ENCODE results near the gene PNO1.

The PNO1 gene

DNA sequence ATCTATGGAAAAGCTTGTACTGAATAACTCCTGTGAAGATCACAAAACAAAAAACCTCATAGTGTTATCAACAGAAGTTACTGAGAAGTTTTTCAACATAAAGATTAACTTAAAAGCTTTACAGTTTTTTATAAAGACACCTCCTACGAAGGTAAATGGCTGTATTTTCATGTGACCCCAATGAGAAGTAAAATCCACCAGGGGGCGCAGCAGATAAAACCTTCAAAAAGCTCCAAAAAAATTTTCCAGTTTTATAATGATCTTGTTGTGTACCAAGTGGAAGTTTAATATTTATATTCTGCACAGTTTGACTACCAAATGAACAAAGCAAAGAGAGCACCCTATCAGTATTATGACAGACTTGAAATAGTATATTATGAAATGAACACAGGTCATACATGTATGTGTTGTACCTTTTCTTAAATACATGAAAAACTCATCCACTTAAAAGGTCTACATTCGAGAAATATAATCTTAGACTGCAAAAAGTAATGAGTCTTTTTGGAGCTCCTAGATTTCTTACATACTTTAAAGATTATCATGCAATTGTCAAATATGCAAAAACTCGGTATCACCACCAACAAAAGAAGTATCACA lies 38.5 kb downstream of the PNO1 start:
- DNase-seq, result no peak

DNA sequence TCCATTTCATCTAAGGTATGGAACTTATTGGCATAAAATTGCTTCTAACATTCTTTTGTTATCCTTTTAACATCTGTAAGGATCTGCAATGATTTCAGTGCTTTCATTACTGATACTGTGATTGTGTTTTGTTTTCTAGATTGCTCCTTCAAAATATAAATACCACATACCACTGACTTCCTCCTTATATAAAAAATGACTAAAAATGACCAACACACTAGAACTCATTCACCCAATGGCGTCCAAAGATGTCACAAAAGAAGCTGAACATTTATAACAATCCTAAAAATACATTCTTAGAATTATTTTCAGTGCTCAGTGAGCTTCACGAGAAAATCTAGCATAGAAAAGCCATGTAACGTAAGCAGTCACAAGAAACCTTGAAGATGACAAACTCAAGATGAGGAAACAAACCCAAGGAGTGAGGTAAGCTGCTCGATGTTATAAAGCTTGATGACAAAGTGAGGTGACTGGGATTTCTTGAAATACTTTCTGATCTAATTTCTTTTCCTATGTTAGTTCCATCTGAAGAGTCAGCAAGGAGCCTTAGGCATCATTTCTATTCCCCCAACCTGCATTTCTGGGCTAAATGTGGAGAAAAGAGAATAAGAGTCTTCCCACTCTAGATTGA lies 42.6 kb downstream of the PNO1 start:
- DNase-seq, result no peak

DNA sequence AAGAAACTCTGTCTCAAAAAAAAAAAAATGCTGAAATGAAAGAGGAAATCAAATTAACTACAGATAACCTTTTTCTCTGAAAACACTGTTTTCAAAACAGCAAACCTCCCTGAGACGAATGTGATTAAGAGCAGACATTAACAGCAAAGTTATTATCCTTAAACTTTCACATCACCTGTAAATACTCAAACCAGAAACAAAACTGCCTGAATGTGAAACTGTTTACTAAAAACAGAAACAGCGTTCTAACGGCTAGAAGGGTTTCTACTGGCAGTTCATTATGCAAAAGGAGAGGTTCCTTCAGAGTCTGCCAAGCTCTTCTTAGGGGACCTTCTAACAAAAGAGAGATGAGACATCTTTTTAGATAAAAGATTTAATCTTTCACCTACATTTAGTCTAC lies 45.9 kb downstream of the PNO1 start:
- DNase-seq, result no peak

DNA sequence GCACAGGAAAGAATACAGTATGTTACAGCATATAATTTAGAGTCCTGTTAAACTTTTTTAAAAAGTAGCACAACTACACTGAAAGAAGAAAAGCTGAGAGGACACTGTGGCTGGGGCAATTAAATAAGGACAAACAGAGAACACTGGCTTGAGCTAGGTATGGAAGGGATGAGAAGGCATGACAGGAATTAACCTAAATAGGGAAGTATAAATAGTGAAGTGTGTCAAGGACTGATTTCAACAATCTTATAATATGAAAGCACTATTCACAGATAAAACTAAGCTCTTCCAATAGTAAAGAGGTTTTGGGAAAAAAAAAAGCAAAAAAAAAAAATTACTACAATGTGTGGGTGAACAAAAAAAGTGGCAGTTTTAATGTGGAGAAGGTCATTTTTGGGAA lies 49.1 kb downstream of the PNO1 start:
- no peak for DNase-seq

DNA sequence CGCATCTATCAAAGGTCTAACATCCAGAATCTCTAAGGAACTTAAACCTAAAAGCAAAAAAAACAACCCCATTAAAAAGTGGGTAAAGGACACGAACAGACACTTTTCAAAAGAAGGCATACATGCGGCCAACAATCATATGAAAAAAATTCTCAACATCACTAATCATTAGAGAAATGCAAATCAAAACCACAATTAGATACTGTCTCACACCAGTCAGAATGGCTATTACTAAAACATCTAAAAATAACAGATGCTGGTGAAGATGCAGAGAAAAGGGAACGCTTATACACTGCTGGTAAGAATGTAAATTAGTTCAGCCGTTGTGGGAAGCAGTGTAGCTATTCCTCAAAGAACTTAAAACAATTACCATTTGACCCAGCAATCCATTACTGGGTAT lies 56.7 kb downstream of the PNO1 start:
- no peak for DNase-seq

DNA sequence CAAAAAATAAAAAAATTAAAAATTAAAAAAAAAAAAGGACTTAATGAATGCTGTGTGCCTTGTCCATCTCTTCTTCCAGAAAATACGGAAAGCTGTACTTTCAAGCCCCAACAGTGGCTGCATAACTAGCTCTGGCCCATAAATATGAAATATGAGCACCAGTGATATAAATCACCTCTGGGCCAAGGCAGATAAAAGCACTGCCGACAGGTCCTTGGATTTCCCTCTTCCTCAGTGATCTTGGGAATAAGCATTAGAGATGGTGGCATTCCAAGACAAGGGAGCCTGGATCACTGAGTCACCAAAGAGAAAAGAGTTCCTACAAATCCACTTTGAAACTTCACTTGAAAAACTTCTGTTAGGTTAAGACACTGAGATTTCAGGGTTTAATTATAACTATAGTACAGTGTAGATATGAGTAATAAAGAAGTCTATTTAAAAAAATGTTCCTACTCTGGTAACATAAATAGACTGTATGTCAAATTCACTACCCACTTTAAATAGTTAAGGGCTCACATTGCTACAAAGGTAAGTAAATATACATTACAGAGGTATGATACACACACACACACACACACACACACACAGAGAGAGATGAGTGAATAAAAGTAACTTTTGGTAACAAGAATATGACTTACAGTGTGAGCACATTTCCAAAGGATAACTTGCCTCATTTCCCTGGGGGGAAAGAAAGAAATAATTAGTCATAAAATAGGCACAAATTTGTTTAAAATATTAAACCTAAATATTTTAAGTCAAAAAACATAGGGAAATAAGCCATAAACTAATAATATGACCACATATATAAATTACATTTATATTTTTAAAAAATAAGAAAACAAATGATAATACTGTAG lies 59.0 kb downstream of the PNO1 start:
- DNase-seq, result no peak

DNA sequence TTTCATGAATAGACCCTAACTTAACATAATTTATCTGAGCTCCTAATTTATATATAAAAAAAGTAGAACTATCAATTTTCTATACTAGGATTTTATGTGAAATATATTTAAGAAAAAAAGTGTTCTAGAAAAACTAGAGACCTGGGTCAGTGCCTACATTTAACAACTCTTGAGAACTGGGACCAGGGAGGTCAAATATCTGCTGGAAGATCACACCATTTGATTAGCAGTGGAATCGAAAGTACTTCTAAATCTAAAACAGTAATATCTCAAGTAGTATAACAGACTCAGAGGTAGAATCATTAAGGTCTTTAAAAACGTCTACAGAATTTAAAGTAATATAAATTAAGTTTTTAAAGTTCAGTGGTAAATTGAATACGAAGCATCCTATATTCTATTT lies 60.0 kb downstream of the PNO1 start:
- DNase-seq, result no peak

DNA sequence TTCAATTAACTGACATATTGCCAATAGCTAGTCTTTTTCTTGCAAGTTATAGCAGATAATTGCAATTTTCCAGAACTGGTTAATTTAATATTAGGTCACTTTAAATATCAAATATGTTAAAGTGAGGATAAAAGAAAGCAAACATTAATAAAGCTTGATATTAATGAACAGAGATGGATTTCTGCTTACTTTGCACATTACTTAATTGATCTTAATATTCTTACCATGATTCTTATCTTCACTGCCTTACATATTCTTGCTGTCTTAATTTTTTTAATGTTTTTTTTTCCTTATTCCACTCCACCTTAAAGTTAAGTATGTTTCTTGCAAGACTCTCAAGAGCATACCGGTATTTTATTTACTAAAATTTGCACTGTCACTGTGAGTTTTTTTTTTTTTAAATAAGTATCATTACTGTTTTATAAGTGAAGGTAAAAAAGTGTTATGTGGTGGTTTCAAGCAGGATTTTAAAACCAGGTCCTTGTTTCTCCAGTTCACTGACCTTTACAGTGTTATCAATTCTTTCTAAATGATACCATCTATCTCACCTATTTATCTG lies 60.7 kb downstream of the PNO1 start:
- no peak for DNase-seq

DNA sequence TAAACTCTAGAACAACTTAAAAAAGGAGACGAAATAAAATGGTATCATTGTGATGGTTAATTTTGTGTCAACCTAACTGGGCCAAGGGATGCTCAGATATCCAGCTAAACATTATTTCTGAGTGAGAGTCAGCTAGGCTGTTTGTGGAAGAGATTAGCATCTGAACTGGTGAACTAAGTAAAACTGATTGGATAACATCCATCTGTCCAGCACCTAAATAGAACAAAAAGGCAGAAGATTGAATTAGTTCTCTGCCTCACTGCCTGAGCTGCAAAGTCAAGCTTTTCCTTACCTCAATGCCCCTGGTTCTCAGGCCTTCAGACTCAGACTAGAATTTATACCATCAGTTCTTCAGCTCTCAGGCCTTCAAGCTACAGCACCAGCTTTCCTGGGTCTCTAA lies 64.6 kb downstream of the PNO1 start:
- DNase-seq, result no peak

DNA sequence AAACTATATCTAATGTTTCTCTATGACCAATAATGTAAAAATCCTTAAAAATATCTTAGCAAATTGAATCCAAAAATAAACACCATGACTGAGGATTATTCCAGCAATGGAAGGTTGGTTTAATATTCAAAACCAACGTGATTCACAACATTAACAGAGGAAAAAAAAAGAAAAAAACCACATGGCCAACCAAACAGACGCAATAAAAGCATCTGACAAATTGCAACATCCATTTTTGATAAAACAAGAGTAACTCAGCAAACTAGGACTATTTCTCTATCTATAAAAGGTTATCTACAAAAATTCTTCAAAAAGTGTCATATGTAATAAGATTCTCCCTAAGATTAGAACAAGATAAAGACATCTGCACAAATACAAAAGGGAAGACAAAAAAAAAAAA lies 65.7 kb downstream of the PNO1 start:
- no peak for DNase-seq

DNA sequence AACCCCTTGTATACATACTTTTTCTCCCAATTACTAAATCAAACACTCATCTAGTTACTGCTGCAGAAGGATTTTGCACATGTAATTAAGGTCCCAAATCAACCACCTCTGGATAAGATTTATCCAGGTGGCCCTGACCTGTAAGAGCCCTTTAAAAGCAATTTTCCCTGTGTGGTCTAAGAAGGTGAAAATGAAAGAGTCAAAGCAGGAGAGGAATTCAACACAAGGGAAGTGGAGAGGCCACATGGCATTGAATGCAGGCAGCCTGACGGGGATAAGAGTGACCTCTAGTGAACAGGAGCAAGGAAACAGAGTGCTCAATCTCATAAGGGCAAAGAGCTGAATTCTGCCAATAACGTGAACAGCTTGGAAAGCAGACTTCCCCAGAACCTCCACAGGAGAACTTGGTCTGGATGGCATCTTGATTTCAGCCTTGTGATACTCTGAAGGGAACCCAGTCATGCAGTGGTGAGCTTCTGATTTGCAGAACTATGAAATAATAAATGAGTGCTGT lies 67.5 kb downstream of the PNO1 start:
- DNase-seq, result no peak

All from NCI-H510A (cell line).